ENCODE results near the gene RGS9. TPM values are rescaled to one million over a fixed set of nuclear protein-coding genes. Genes with fewer than 3 reads are reported as not detected.

Gene RGS9
- total and polyA plus RNA-seq, 2 donors (not counting 1 experiment from before 2014, with no cell fraction given): 0.36 to 3.4 TPM

GRCh38 chr17:65231662-65232335 is 94.6 kb downstream of the RGS9 start:
- Histone ChIP-seq H3K27me3 (replicated peaks in 1 of 4; ENCODE audit: control extremely low read depth in 1 of 4, control insufficient read depth in 3 of 4, insufficient read depth in 4 of 4, low read length in 3 of 4) (peaks cover 0 to 24% (median 5%) of the 10 kb centered on the region in 4 experiments), H3K9me3 (ENCODE audit: control extremely low read depth in 1 of 3, control insufficient read depth in 2 of 3, insufficient read depth in 1 of 3, low read length in 2 of 3) (no peaks in the 10 kb centered on the region), H3K79me2 (ENCODE audit: control insufficient read depth, insufficient read depth, low read length) (no peaks in the 10 kb centered on the region), H3K4me1 (ENCODE audit: control insufficient read depth in 2 of 2, insufficient read depth in 2 of 2, low read length in 2 of 2) (peaks cover 4 to 9% of the 10 kb centered on the region in 2 donors), H2AFZ (ENCODE audit: insufficient read depth, low read depth, low read length, poor library complexity, severe bottlenecking) (no peak overlapping the region), H3K4me2 (replicated peaks; ENCODE audit: low read depth, low read length, poor library complexity, severe bottlenecking) (no peak overlapping the region), H3K27ac (ENCODE audit: low read length in 2 of 2) (no peak overlapping the region), H3K4me3 (ENCODE audit: control extremely low read depth in 1 of 5, extremely low read depth in 1 of 5, insufficient read depth in 1 of 5, low read depth in 2 of 5, low read length in 4 of 5) (no peak overlapping the region), H3K36me3 (replicated peaks in 1 of 2; ENCODE audit: control extremely low read depth in 1 of 2, control insufficient read depth in 1 of 2, extremely low read depth in 1 of 2, insufficient read depth in 2 of 2, low read length in 1 of 2) (no peaks in the 10 kb centered on the region), H4K20me1 (ENCODE audit: control insufficient read depth, insufficient read depth, low read length, poor library complexity, severe bottlenecking) (no peaks in the 10 kb centered on the region), H3K9ac (ENCODE audit: low read length) (no peak overlapping the region)
- H3K27me3 Mint-ChIP-seq: peaks cover 37% of the 10 kb centered on the region
- peaks cover 8% of the 10 kb centered on the region for H3K4me1 Mint-ChIP-seq
- TF ChIP-seq, protein P1, sequence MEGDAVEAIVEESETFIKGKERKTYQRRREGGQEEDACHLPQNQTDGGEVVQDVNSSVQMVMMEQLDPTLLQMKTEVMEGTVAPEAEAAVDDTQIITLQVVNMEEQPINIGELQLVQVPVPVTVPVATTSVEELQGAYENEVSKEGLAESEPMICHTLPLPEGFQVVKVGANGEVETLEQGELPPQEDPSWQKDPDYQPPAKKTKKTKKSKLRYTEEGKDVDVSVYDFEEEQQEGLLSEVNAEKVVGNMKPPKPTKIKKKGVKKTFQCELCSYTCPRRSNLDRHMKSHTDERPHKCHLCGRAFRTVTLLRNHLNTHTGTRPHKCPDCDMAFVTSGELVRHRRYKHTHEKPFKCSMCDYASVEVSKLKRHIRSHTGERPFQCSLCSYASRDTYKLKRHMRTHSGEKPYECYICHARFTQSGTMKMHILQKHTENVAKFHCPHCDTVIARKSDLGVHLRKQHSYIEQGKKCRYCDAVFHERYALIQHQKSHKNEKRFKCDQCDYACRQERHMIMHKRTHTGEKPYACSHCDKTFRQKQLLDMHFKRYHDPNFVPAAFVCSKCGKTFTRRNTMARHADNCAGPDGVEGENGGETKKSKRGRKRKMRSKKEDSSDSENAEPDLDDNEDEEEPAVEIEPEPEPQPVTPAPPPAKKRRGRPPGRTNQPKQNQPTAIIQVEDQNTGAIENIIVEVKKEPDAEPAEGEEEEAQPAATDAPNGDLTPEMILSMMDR (IDR thresholded peaks at IDR 0.05): peak; percentile 25
- no peak for TF ChIP-seq EZH2 (IDR thresholded peaks at IDR 0.05; ENCODE audit: borderline replicate concordance, insufficient read depth, low read depth, low read length, poor library complexity, severe bottlenecking)
- POLR2A ChIA-PET: no interaction called here
- H3K4me3 Mint-ChIP-seq: no peak overlapping the region
- intact Hi-C loops (cut with micrococcal nuclease): no loop called here
- CTCF ChIA-PET: interaction anchor here (0.8 to 3.8 kb wide), 5 partner anchors 14 to 1335 kb away, joined by 3 to 25 read pairs (median 4); no protein-coding TSS in a partner anchor
- peaks cover 3% of the 10 kb centered on the region for H3K9me3 Mint-ChIP-seq (ENCODE audit: insufficient read depth)
- no peak overlapping the region for H3K27ac Mint-ChIP-seq
- ATAC-seq (ENCODE audit: low read depth) (no peak), DNase-seq (peak; percentile 31)
- WGBS (ENCODE audit: insufficient coverage): 61% methylated on average over 5 of the region's 8 CpGs

DNA sequence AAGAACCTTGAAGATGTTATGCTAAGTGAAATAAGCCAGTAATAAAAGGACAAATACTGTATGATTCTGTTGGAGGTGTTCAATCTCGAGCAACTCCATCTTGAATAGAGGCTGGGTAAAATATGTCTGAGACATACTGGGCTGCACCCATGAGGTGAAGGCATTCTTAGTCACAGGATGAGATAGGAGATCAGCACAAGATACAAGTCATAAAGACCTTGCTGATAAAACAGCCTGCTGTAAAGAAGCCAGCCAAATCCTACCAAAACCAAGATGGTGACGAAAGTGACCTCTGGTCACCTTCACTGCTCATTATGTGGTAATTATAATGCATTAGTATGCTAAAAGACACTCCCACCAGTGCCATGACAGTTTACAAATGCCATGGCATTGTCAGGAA is 98.1 kb downstream of the RGS9 start:
- ChIA-PET CTCF (no interaction called here), POLR2A (no interaction called here)
- H3K27ac Mint-ChIP-seq: no peak overlapping the region
- no peak overlapping the region for H3K4me3 Mint-ChIP-seq
- H3K4me3 ChIP-seq (ENCODE audit: control extremely low read depth in 1 of 5, extremely low read depth in 1 of 5, insufficient read depth in 1 of 5, low read depth in 2 of 5, low read length in 4 of 5): no peak overlapping the region
- H2AFZ ChIP-seq (ENCODE audit: insufficient read depth, low read depth, low read length, poor library complexity, severe bottlenecking): no peak overlapping the region
- no peak overlapping the region for H3K27ac ChIP-seq (ENCODE audit: low read length in 2 of 2)
- TF ChIP-seq, protein P1 (IDR thresholded peaks at IDR 0.05): no peak
- no peak for TF ChIP-seq EZH2 (IDR thresholded peaks at IDR 0.05; ENCODE audit: borderline replicate concordance, insufficient read depth, low read depth, low read length, poor library complexity, severe bottlenecking)
- no peak overlapping the region for H3K4me2 ChIP-seq (replicated peaks; ENCODE audit: low read depth, low read length, poor library complexity, severe bottlenecking)
- no peaks in the 10 kb centered on the region for H3K9me3 ChIP-seq (ENCODE audit: control extremely low read depth in 1 of 3, control insufficient read depth in 2 of 3, insufficient read depth in 1 of 3, low read length in 2 of 3)
- ATAC-seq (ENCODE audit: low read depth) (no peak), DNase-seq (no peak)
- H3K9ac ChIP-seq (ENCODE audit: low read length): no peak overlapping the region
- peaks cover 11% of the 10 kb centered on the region for H3K27me3 Mint-ChIP-seq
- H3K27me3 ChIP-seq (replicated peaks in 1 of 4; ENCODE audit: control extremely low read depth in 1 of 4, control insufficient read depth in 3 of 4, insufficient read depth in 4 of 4, low read length in 3 of 4): peaks cover 0 to 15% (median 1%) of the 10 kb centered on the region in 4 experiments
- no peaks in the 10 kb centered on the region for H3K79me2 ChIP-seq (ENCODE audit: control insufficient read depth, insufficient read depth, low read length)
- peaks cover 3% of the 10 kb centered on the region for H3K9me3 Mint-ChIP-seq (ENCODE audit: insufficient read depth)
- H3K4me1 Mint-ChIP-seq: no peaks in the 10 kb centered on the region
- intact Hi-C loops (cut with micrococcal nuclease): no loop called here
- H4K20me1 ChIP-seq (ENCODE audit: control insufficient read depth, insufficient read depth, low read length, poor library complexity, severe bottlenecking): no peaks in the 10 kb centered on the region
- no peaks in the 10 kb centered on the region for H3K36me3 ChIP-seq (replicated peaks in 1 of 2; ENCODE audit: control extremely low read depth in 1 of 2, control insufficient read depth in 1 of 2, extremely low read depth in 1 of 2, insufficient read depth in 2 of 2, low read length in 1 of 2)
- WGBS (ENCODE audit: insufficient coverage): 100% methylated on average over 1 of the region's 2 CpGs
- H3K4me1 ChIP-seq (ENCODE audit: control insufficient read depth in 2 of 2, insufficient read depth in 2 of 2, low read length in 2 of 2): no peaks in the 10 kb centered on the region
